CD4-positive, alpha-beta T cell treated with Interleukin-2 at 100 ng/mL for 4 hours (primary cell): ENCODE results near the gene GGTLC1.
"Not testable (repeated sequence)": the region's sequence is repeated elsewhere in the genome, so short reads cannot be mapped to it uniquely, and the experiment has no call there.

Source experiments
- DNase-seq: peaks from one replicate; pipeline ENCODE4 v3.0.0-alpha.2; 2020; ENCODE audit warnings: low spot score

Gene GGTLC1

DNA sequence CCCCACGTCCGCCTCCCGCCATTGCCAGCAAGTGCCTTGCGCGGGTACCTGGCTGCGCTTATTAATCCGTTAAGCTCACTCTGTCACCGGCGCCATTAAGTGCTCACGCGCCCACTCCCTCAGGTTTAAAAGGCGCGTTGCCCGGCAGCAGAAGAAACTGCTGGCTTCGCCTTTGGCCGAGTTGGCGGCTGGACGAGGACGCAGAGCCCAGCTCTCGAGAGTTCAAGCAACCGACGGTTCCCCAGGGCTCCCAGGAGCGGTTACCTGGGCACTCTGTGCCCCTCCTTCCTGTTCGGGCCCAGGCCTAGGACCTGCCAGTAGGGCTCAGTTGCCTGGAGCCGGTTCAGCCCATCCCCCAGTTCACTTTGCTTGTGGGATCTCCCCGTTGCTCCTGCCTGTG, at the start of gene GGTLC1:
Gene GGTLC1 (minus strand): TSS at position 219 of the 400 bp plus-strand sequence. CDS start 2,168 bp downstream, outside the sequence.
- DNase-seq = no peak

DNA sequence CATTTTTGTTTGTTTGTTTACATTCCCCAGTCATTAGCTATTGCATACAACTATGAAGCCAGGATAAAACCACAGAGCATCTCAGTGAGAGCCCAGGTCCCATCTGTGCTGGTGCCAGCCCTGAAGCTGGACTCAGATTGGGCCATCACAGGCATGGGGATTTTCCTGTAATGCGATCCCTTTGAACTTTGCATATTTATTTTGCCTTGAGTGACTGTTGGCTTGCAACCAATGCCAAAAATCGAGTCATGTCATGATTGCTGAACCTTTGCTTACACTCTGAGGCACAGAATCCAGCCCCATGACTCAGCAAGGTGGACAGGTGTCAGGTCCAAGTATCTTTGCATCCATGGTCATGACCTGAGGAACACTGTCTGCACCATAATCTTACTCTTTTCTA, 46.2 kb upstream of the GGTLC1 start:
- DNase-seq = no peak

DNA sequence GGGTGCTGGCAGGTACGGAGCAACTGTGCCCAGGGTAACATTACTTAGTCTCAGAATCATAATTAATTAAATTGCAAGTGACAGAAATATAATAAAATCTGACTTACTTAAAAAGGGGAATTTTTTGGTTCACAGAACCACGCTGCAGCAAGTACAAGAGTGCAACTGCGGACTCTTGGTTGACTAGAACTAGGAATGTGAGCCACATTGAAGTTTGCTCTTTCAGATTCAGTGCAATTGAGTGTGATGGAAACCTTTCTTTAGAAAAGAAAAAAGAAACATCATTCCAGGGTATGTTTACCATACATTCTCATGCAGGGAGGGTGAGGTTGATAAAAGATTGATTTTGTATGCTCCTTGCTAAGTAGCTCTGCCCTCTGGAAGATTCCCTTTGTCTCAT, 45.0 kb upstream of the GGTLC1 start:
- no peak for DNase-seq

DNA sequence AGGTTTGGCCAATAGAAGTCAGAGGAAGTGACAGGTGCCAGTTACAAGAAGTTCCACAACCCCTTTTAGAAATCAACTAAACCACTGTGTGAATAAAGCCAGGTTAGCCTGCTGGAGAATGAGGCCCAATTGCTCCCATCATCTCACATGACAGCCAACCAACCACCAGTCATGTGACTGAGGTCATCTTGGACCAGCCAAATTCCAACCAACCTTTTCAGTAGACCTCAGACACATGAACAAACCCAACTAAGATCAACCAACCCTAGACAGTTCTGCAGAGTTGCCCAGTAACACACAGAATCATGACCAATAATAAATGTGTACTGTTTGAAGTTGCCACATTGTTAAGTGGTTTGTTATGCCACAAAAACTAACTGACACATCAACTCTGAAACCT, 44.6 kb upstream of the GGTLC1 start:
- peak; percentile 44 for DNase-seq

DNA sequence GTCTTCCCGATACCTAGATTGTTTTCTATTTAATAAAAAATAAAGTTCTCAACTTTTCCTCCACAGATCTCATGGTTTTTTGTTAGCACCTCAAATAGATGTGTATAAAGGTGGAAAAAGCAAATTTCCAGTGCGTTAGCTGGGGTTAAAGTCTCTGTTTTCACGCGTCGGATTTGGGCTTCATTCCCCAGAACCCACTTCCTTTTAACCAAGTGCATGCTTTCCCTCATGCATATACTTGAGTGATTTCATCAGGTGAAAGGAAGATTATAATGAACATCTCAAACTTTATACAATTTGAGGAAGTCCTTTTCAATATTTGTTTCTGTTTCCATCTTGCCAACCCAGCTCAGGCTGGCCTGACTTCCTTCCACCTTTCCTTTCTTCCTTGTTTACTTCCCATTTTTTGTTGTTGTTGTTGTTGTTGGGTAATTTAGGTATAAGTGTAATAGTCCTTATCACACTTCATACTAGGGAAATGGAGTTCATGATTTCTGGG, 43.9 kb upstream of the GGTLC1 start:
- DNase-seq = peak; percentile 7

DNA sequence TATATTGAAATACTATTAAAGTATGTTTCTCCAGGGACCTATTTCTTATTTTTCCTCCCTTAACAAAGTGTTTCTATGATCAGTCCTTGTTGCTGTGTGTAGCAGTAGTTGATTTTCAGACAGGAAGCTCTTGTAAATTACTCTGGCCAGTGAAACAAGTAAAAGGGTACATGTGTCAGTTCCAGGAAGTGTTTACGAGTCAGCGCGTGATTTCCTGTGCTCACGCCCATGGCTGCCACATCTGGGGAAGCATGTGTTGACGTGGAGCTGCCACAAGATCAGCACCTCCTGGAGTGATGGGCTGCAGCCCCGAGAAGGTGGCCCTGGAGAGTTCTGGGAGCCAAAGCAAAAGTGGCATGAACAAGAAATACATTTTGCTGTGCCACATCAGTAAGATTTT, 38.6 kb upstream of the GGTLC1 start:
- DNase-seq = peak; percentile 88

DNA sequence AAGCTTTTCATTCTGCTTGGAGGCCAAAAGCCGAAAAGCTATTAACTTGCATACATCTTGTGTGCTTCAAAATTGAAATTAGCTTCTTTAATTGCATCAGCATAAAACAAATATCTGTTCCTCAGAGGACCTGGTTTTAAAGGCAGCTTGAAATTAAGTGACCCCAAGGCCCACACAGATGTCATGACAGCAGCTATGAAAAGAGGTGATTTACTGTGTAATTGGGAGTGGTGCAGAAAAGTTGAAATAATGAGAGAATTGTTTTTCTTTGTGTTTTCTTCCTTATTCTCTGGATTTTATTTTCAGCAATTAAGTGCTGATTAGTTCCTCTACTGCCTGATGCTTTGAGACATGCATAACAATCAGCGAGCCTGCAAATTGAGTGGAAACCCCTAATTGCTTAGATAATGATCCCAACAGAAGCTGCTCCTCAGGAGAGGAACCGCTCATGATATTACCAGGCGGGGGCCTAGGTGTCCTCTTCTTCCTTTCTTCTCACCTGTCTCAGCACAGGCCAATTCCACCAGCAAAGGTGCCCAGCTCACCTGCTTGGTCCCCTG, 34.1 kb upstream of the GGTLC1 start:
- DNase-seq = no peak

DNA sequence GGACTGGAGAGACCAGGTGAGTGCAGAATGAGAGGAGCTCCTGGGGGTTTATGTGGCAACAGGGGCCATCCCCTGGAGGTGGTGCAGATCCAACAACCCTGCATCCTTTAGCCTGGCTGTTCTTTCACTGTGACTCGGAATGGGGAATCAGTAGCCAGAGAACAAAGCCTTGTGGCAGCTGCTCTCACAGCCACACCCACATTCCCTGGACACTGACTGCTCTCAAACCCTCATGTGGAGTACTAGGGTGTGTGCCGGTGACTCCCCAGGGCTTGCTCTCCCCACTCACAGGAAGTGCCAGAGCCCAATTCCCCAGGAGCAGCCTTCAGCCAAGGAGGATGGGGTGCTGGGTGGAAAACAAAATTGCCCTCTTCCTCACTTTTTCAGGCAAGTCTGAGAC, 30.2 kb upstream of the GGTLC1 start:
- DNase-seq = no peak

DNA sequence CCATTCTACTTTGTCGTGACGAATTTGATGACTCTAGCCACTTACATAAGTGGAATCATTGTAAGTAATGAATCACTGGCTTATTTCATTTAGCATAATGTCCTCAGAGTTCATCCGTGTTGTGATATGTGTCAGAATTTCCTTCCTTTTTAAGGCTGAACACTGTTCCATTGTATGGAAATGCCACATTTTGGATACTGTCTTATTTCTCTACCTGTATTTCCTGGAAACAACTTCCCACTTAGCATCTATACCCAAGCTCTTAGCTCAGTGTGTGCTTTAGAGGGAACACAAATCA, 28.8 kb upstream of the GGTLC1 start:
- no peak for DNase-seq

DNA sequence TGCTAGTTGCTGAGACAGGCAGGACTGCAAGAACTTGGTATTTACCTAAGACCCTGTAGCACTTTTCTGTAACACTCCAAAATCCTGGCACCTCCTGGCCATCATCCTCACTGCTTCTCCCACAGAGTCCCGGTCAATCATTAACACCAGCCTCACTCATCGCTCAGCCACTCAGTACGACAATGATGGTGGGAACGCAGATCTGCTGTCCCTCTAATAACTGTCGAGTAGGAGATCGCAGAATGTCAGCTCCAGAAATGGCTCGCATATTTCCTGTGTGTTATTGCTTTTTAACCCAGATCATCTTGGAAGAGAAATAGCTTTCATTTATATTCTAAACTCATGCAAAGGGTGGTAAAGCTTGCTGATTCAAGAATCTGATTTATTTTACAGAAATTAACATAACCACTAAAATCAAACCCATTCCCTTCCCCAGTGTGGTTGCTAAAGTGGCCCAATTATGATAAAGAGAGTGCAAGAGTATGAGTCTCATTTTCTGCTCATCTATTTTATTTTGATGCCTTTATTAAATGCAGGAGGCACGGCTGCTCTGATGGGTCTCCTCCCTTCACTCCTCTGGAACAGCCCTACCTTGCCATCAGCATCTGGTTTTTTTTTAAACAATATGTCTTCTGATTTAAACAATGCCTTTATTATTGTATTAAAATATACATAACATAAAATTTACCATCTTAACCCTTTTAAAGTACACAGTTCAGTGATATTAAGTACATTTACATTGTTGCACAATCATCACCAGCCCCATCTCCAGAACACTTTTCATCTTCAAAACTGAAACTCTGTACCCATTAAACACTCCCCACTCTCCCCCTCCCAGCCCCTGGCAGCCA, 28.3 kb upstream of the GGTLC1 start:
- DNase-seq = no peak

DNA sequence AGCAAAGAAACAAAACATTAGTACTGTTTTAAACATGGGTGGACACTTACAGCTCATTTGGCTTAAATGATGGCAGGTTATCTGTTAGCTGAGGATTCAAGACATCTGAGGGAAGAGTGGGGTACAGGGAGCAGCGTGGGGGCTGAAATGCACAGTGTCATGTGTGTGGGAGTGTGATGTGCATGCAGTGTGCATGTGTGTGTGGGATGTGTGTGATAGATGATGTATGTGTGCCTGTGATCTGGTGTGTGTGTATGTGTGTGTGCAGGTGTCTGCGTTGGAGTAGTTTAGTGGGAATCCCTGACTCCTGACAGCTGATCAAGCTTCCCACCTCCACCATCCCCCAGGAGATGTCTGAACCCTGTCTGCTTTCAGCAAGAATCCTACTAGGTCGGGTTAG, 25.4 kb upstream of the GGTLC1 start:
- DNase-seq = no peak

DNA sequence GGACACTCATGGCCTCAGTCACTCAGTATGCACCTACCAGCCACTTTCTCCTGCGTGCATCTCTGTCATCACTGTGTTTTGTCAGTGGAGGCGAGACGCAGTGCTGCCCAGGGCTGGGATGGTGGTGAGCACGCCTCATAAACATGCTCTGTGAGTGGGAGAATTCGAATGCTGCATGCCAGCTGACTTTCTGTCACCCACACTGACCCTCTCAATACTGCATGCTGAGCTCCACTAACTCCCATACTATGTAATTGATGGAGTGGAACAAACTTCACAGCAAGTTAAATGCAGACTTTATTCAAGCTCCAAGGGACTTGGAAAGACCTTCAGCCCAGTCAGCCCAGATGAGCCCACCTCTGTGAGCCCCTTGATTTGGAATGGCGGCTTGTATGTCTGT, 22.7 kb upstream of the GGTLC1 start:
- no peak for DNase-seq

DNA sequence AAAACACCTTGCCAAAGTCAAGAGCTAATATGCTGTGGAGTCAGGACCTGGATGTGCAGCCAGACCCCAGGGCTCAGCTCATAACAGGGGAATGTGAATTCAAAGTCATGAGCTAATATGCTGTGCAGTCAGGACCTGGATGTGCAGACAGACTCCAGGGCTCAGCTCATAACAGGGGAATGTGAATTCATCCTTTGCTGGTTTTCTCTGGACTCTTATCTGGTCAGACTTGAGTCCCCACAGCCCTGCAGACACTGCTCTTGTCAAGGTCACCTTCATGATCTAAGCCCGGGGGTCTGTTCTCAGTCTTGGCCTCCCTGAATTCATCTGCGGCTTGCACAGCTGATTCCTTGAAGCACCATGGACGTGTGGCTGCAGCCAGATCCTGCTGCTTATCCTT, 19.2 kb upstream of the GGTLC1 start:
- DNase-seq = no peak

DNA sequence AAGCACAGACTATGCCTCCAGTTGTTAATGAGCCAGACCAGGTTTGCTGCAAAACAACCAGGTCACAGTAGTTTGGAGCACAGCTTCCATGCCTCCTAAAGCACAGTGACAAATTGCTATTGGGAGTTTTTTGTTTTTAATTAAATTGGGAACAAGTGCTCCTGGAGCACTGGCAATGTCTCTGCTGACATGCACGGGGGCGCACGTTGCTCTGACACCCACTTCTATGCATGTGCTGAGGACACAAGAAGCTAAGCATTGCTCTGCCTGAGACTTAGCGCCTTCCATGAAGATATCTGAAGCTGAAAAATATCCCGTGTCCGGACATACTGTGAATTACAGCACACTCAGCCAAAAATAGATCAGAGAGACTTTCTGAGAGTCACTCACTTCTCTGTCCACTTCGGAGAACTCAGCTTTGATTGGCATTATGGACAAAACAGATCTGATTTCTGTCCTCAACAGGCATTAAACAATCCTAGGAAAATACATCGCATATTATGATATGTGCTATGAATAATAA, 18.6 kb upstream of the GGTLC1 start:
- DNase-seq = no peak

DNA sequence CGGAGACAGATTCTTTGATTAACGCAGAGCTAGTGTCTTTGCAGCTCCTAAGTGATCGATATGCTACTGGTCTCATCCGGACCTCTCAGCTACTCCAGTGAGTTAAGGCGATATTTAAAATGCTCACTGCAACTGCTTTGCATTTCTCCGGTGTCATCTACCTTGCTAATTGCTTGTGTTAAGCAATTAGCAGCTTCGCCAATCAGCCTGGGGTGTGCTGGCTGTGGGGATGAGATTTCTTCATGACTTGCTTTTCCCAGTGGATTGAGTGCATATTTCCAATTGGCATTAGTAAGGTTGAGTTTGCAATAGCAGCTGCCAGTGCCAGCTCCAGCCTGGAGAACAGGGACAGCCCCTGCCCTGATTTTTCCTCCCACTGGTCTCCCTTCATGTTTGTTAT, 18.0 kb upstream of the GGTLC1 start:
- no peak for DNase-seq

DNA sequence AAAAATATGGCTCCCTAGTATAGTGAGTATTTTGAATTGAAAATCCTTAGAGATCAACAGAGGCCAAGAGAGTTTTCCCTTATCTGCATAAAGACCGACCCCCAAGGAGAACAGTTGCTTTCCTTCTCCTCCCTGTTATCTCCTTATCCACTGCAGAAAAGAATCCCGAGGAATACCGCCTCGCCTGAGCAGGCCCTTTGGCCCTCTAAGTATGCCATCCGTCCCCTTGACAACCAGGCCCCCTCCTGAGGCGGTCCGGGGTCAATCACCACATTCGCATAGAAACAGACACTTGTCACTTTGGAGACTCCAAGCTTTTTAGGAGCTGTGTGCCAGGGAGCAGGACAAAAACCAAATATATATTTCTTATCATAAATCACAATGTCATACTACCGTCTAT, 15.9 kb upstream of the GGTLC1 start:
- no peak for DNase-seq

DNA sequence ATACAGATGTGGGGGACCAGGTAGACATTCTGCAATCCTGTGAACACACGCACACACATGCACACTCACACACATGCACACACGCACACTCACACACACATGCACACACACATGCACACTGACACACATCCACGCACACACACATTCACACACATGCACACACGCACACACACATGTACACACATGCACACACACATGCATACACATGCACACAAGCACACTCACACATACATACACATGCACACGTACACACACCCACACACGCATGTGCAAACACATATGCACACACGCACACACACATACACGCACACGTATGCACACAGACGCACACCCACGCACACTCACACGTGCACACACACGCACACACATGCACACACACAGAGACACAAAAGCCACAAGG, 14.3 kb upstream of the GGTLC1 start:
- no peak for DNase-seq

DNA sequence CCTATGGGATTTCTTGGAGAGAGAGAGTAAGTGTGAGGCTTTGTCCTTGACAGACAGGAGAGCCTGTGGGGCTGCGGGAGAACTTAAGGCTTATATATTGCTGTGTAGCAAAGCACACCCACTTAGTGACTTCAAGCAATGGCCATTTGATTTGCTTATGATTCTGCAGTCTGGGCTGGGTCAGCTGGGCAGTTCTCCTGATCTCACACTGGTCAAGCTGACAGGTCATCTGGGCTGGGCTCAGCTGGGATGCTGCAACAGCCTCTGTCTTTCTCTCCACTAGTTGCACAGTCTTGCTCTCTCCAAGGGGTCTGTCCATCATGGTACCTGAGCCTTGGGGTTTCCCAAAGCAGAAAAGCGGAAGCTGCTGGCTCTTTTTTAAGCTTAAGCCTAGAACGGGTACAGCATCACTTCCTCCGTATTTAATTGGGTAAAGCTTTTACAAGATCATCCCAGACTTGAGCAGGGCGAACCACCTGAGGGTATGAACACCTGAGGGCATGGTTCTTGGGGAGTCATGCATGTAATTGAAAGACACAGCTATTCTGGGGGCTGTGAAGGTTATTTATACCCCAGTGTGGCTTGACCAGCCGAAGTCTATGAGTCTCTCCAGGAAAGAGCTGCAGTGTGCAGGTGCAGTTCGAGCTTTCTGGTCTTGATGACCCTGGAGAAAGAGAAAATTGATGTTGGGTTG, 13.3 kb upstream of the GGTLC1 start:
- no peak for DNase-seq

DNA sequence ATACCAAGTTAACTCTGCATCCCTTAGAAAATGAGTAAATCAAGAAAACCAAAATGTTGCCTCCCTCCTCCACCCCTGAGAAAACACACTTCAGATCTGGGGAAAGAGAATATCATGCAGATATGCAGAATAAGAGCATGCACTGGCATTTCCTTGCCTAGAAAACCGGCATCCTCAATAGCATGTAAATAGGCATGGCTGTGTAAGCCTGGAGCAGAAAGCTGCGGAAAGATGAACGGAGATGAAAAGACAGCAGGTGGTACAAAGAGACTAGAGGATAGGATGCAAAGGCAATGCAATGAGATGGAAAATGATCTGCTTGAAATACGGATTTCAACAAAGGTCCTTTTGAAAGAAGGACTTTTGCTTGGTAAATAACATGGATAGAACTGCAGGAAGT, 10.3 kb upstream of the GGTLC1 start:
- DNase-seq = no peak

DNA sequence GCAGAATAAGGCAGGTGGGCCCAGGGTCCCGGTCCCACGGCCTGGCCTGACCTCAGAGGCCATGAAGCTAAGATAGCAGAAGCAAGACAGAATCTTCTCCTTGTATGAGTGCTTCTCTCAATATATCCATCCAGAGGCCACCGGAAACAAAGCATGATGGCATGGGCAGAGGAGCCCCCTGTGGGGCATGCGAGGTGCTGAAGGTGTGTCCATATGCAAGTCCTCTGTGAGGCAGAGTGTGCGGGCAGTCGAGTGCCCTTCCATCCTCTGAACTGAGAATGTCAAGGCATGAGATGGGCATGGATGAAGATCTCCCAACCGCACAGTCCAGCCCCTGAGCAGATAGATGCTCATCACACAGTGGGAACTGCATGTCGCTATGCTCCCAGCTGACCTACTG, 9.8 kb upstream of the GGTLC1 start:
- no peak for DNase-seq

DNA sequence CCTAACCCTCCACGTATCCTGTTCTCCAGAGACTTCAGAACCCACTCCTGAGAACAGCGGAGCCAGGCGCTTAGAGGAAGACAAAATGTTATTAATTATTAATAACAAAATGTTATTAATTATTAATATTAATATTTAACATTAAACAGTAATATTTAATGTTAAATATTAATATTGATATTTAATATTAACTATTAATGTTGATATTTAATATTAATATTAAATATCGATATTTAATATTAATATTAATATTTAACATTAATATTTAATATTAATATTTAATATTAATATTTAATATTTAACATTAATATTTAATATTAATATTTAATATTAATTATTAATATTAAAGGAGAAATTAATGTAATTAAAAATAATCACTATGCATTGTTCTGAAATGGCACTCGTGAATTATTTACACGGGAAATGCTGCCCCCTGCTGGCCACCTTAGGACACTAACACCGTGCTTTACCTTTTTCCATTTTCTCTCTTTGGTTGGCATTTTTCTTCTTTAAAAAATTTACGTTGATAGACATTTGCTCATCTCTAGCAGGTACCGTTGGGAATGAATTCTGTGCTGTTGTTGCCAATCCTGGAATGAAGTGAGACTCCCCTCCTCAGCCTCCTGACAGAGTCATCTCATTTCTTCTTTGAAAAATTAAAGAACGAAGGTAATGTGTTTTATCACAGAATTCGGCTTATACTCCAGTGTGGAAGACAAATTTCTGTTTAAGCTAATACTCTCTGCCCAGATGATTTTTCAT, 7.5 kb upstream of the GGTLC1 start:
- peak; percentile 67 for DNase-seq

DNA sequence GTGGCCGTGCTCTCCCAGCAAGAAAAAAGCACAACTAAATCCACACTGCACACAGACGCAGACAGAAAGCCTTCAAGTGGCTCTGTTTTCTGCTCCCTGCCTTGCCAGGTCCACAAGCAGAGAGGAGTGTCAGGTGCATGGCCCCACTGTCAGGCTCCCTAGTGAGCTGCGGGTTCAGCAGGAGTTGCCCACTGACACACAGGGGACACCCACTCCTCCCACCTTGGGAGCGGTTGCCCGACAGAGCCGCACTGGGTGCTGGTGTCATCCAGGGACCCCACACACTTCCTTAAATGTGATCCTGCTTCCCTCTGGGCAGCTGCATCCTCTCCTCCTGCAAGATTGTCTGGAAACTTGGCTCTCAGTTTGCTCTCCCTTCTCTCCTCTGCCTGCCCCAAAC, 6.7 kb upstream of the GGTLC1 start:
- not testable (repeated sequence) for DNase-seq
